Loucy (cell line): ENCODE results near the gene AGXT2.

Experiments used
- H2AFZ ChIP-seq: fragments of 200-600 bp; sonication (generic); 2 replicates; pipeline ENCODE4 v1.6.0; 2016; ENCODE audit warnings: antibody characterized with exemption, mild to moderate bottlenecking, low read length, moderate library complexity
- H3F3A ChIP-seq: fragments of 200-600 bp; 2 replicates; pipeline ENCODE4 v1.6.0; 2016; ENCODE audit warnings: antibody characterized with exemption, low read depth, mild to moderate bottlenecking
- H3K27me3 ChIP-seq: fragments of 200-600 bp; sonication (generic); 2 replicates; pipeline ENCODE4 v1.6.1; 2014; ENCODE audit warnings: low read length, mild to moderate bottlenecking; ENCODE audit not compliant: insufficient read depth, poor library complexity, severe bottlenecking
- H3K36me3 ChIP-seq: fragments of 200-600 bp; sonication (generic); 2 replicates; pipeline ENCODE4 v1.6.1; 2016; ENCODE audit warnings: low read length; ENCODE audit not compliant: insufficient read depth
- H3K4me1 ChIP-seq: fragments of 200-600 bp; sonication (generic); 2 replicates; pipeline ENCODE4 v1.5.1; 2014; ENCODE audit warnings: low read length, mild to moderate bottlenecking; ENCODE audit not compliant: insufficient read depth, poor library complexity, severe bottlenecking
- H3K4me2 ChIP-seq: fragments of 200-600 bp; sonication (generic); 2 replicates; pipeline ENCODE4 v1.6.0; 2014; ENCODE audit warnings: antibody characterized with exemption, low read length, low read depth, mild to moderate bottlenecking; ENCODE audit not compliant: poor library complexity, severe bottlenecking
- H3K4me3 ChIP-seq: fragments of 200-600 bp; sonication (generic); 2 replicates; pipeline ENCODE4 v1.5.1; 2014; ENCODE audit warnings: low read length, mild to moderate bottlenecking, mixed read lengths; ENCODE audit not compliant: poor library complexity, severe bottlenecking
- H3K79me2 ChIP-seq: fragments of 200-600 bp; sonication (generic); 2 replicates; pipeline ENCODE4 v1.6.1; 2014; ENCODE audit warnings: low read length; ENCODE audit not compliant: insufficient read depth
- H3K9ac ChIP-seq: fragments of 200-600 bp; sonication (generic); 2 replicates; pipeline ENCODE4 v1.6.0; 2014; ENCODE audit warnings: mild to moderate bottlenecking, low read depth, low read length, moderate library complexity; ENCODE audit not compliant: poor library complexity, severe bottlenecking
- H3K9me2 ChIP-seq: fragments of 200-600 bp; sonication (generic); replicated peaks from 2 replicates; pipeline ENCODE4 v1.6.1; 2016; ENCODE audit warnings: low read depth, low read length, mixed read lengths
- H3K9me3 ChIP-seq: fragments of 200-600 bp; sonication (generic); 2 replicates; pipeline ENCODE4 v1.6.1; 2014; ENCODE audit warnings: mild to moderate bottlenecking, antibody characterized with exemption, low read length, low read depth; ENCODE audit not compliant: insufficient read depth
- H4K20me1 ChIP-seq: fragments of 200-600 bp; sonication (generic); 2 replicates; pipeline ENCODE4 v1.6.0; 2014; ENCODE audit warnings: antibody characterized with exemption, low read length, mild to moderate bottlenecking; ENCODE audit not compliant: insufficient read depth, poor library complexity, severe bottlenecking
- EZH2phosphoT487 ChIP-seq: fragments of 200-600 bp; IDR thresholded peaks from 2 replicates; pipeline ENCODE4 v1.6.1; 2018; ENCODE audit warnings: antibody characterized with exemption, mild to moderate bottlenecking, moderate library complexity, borderline replicate concordance
- TF ChIP-seq, protein P1 (sequence below): fragments of 200-600 bp; sonication (generic); conservative IDR thresholded peaks from 2 replicates; pipeline ENCODE4 v1.5.1; 2014; ENCODE audit warnings: mild to moderate bottlenecking, antibody characterized with exemption, low read length

The AGXT2 gene

DNA sequence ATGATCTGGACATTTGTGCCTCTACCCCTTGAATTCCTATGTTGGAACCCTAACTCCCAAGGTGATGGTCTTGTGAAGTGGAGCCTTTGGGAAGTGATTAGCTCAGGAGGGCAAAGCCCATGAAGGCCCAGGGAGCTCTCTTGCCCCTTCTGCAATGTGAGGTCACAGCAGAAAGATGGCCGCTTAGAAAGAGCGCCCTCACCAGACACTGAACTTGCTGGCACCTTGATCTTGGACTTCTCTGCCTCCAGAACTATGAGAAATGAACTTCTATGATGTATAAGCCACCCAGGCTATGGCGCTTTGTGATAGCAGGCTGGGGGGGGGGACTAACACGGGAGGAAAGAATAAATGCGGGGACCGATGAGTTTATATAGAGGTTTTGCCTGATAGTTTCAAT lies 45.3 kb downstream of the AGXT2 start:
- Histone ChIP-seq H3K9me3 (no peaks in the 10 kb centered on the region), H4K20me1 (no peaks in the 10 kb centered on the region), H2AFZ (0 out of 2 replicates have a peak overlapping the region, but pooled peaks have one; percentile 53), H3K9me2 (no peaks in the 10 kb centered on the region), H3K9ac (no peak overlapping the region), H3F3A (no peaks in the 10 kb centered on the region), H3K36me3 (no peaks in the 10 kb centered on the region), H3K4me1 (no peaks in the 10 kb centered on the region), H3K4me3 (no peak overlapping the region), H3K27me3 (no peaks in the 10 kb centered on the region), H3K4me2 (no peak overlapping the region), H3K79me2 (no peaks in the 10 kb centered on the region)
- TF ChIP-seq, protein P1, sequence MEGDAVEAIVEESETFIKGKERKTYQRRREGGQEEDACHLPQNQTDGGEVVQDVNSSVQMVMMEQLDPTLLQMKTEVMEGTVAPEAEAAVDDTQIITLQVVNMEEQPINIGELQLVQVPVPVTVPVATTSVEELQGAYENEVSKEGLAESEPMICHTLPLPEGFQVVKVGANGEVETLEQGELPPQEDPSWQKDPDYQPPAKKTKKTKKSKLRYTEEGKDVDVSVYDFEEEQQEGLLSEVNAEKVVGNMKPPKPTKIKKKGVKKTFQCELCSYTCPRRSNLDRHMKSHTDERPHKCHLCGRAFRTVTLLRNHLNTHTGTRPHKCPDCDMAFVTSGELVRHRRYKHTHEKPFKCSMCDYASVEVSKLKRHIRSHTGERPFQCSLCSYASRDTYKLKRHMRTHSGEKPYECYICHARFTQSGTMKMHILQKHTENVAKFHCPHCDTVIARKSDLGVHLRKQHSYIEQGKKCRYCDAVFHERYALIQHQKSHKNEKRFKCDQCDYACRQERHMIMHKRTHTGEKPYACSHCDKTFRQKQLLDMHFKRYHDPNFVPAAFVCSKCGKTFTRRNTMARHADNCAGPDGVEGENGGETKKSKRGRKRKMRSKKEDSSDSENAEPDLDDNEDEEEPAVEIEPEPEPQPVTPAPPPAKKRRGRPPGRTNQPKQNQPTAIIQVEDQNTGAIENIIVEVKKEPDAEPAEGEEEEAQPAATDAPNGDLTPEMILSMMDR = 0 out of 2 replicates have a peak, but pooled peaks have one; percentile 15
- no peak for TF ChIP-seq EZH2phosphoT487

DNA sequence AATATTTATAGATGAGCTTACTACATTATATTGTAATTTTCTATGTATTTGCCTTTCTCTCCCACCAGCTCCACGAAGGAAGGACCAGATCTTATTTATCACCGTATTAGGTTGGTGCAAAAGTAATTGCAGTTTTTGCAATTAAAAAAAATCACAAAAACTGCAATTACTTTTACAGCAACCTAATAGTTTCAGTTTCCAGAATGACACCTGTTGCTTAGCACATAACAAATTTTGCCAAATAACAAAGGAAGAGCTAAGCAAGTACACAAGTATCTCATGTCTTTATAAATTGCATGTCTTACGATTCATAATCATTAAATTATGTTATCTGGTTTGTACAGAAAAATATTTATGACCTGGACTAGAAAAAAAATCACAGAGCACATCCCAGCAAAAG lies 45.9 kb downstream of the AGXT2 start:
- TF ChIP-seq, protein P1 = no peak
- no peak for TF ChIP-seq EZH2phosphoT487
- Histone ChIP-seq H3K9me3 (no peaks in the 10 kb centered on the region), H3K4me2 (no peak overlapping the region), H3K36me3 (no peaks in the 10 kb centered on the region), H3K9me2 (no peaks in the 10 kb centered on the region), H3K27me3 (no peaks in the 10 kb centered on the region), H3K4me1 (no peaks in the 10 kb centered on the region), H3F3A (no peaks in the 10 kb centered on the region), H2AFZ (0 out of 2 replicates have a peak overlapping the region, but pooled peaks have one; percentile 53), H3K79me2 (no peaks in the 10 kb centered on the region), H4K20me1 (no peaks in the 10 kb centered on the region), H3K9ac (no peak overlapping the region), H3K4me3 (no peak overlapping the region)

DNA sequence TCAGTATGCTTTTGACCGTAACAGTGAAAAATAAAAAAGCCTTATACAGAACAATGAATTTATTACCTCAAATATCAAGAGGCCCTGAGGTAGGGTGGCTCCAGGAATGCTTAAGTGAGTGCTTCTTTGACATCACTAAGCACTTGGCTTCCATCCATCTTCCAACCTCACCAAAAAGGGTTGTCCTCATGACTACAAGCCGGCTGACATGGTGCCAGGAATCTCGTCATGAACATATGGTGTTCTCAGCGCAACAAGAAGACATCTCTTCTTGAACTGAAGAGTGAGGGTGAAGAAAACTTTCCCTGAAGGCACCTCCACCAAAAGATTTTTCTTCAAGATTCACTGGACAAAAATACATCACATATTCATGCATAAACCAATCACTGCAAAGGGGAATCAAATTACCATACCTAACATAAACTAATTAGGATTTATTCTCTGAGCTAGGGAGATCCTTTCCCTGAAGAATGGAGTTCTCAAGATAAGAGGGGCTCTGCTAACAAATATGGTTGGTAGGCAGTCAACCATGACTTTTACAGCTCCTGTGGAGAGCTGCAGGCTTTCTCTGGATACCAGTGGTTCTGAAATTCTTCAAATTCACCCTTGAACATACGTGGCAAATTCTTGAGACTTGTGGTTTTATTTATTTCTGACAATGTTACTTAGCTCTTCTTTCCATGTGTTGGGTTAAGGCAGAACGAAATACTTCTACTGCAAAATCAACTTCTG lies 49.5 kb downstream of the AGXT2 start:
- TF ChIP-seq, protein P1 = no peak
- TF ChIP-seq EZH2phosphoT487 = no peak
- no peaks in the 10 kb centered on the region for H3K36me3 ChIP-seq
- no peak overlapping the region for H2AFZ ChIP-seq
- H3K79me2 ChIP-seq = no peaks in the 10 kb centered on the region
- no peak overlapping the region for H3K4me2 ChIP-seq
- no peaks in the 10 kb centered on the region for H3K9me3 ChIP-seq
- no peaks in the 10 kb centered on the region for H3K9me2 ChIP-seq
- no peak overlapping the region for H3K4me3 ChIP-seq
- no peaks in the 10 kb centered on the region for H3F3A ChIP-seq
- no peaks in the 10 kb centered on the region for H3K4me1 ChIP-seq
- no peak overlapping the region for H3K9ac ChIP-seq
- no peaks in the 10 kb centered on the region for H4K20me1 ChIP-seq
- peaks cover 6% of the 10 kb centered on the region for H3K27me3 ChIP-seq
